HG02763 (cell line): Measurements from ENCODE around the gene ZNF148.

ENCODE experiments used
- ATAC-seq: cut with Tn5 transposase; IDR thresholded peaks from one replicate; pipeline ENCODE4 v1.9.1; 2021; ENCODE audit warnings: mild to moderate bottlenecking, moderate library complexity; ENCODE audit not compliant: unreplicated experiment

Gene ZNF148

GRCh38 chr3:125231895-125232294, 143.2 kb downstream of the ZNF148 start:
- ATAC-seq = no peak

DNA sequence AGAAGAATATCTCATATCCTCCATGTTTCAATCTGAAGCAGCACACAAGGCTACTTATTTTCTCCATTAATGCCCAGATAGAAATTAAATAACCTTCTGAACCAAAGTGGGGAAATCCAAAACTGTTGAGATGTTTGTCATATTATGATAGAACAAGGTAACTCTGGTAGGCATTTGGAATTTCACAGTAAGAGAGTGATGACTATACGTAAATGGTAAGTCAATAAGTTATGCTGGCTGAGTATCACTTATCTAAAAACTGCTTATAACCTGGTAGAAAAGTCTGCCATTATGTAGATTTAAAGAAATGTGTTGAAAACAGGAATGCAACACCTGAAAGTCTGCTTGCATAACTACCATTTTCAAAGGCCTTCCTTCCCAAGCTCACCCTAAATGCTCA, 145.4 kb downstream of the ZNF148 start:
- no peak for ATAC-seq

DNA sequence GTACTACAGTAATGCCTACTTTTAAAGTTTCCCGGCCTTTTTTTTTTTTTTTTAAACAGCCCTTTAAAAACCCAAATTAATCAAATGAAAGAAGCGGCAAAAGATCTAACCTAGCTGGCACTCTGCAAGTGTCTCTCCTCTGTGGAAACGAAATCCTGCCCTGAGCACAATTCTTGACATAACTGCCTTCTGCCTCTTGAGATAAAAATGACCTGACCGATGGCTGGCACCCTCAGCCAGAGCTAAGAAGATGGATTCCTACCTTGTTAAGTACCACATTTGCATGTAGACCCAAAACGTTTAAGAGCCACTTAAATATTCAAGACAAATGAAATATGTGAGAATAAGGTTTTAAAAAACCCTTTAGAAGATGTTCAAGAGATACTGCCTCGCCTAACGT, 146.0 kb downstream of the ZNF148 start:
- ATAC-seq = no peak

GRCh38 chr3:125221831-125222230, 153.3 kb downstream of the ZNF148 start:
- no peak for ATAC-seq

- no peak for ATAC-seq
Observed at GRCh38 chr3:125220727-125221429, 154.2 kb downstream of the ZNF148 start.

- ATAC-seq = no peak
Observed at GRCh38 chr3:125220183-125220582, 154.9 kb downstream of the ZNF148 start.

DNA sequence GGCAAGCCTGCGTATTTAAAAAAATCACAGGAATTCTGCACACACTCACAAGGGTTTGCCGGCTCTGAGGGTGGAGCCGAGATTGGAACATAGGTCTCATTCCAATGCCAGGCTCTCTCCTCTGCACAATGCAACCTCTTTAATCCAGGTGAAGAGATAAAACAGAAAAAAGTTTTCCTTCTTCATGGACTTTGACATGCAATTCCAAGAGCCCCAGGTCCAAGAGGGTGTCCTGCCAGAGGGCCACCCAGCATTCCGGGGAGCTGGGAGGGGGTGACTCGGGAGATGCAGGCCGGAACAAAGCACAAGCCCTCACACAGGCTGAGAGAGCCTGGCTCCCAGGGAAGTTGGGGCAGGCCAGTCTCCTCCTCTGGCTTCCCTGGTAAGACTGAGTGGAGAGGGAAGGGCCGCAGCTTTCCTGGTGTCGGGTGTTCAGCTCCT, 155.8 kb downstream of the ZNF148 start:
- ATAC-seq = no peak

- no peak for ATAC-seq
Observed at GRCh38 chr3:125214738-125215137, 160.4 kb downstream of the ZNF148 start.

GRCh38 chr3:125213946-125214542, 161.1 kb downstream of the ZNF148 start:
- ATAC-seq = no peak

- no peak for ATAC-seq
Observed at GRCh38 chr3:125213364-125213755, 161.8 kb downstream of the ZNF148 start.

- no peak for ATAC-seq
Observed at GRCh38 chr3:125212509-125213363, 162.4 kb downstream of the ZNF148 start, which contains the start of gene SLC12A8. Gene SLC12A8 (minus strand): TSS chr3:125212748. CDS start chr3:125211349, 1,399 bp downstream.

GRCh38 chr3:125212091-125212508, 163.0 kb downstream of the ZNF148 start:
- no peak for ATAC-seq

GRCh38 chr3:125211523-125212090, 163.5 kb downstream of the ZNF148 start:
- ATAC-seq = no peak

- ATAC-seq = no peak
Observed at GRCh38 chr3:125207949-125208568, 167.1 kb downstream of the ZNF148 start.

- ATAC-seq = no peak
Observed at GRCh38 chr3:125207507-125207906, 167.6 kb downstream of the ZNF148 start.

DNA sequence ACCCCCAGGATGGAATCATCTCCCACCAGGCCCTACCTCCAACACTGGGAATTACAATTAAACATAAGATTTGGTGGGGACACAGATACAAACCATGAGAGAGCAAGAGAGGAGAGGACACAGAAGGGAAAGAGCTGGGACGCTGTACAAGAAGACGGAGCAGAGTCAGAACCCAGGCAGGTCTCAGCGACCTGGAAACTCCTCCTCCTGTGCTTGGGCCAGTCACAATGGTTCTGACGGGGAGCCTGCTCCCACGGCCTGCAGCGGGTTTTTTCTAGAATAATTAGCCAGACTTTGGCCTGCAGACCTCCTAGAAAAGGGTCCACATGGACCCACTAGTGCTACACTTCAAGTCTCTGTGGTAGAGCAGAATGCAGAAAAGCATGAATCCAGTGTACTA, 168.2 kb downstream of the ZNF148 start:
- no peak for ATAC-seq

DNA sequence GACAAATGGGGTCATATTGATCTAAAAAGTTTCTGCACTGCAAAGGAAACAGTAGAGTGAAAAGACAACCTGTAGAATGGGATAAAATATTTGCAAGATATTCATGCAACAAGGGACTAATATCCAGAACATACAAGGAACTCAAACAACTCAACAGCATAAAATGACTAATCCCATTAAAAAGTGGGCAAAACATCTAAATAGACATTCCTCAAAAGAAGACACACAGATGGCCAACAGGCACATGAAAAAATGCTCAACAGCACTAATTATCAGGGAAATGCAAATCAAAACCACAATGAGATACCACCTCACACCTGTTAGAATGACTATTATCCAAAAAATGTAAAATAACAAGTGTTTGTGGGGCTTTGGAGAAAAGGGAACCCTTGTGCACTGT, 171.4 kb downstream of the ZNF148 start:
- ATAC-seq = no peak

DNA sequence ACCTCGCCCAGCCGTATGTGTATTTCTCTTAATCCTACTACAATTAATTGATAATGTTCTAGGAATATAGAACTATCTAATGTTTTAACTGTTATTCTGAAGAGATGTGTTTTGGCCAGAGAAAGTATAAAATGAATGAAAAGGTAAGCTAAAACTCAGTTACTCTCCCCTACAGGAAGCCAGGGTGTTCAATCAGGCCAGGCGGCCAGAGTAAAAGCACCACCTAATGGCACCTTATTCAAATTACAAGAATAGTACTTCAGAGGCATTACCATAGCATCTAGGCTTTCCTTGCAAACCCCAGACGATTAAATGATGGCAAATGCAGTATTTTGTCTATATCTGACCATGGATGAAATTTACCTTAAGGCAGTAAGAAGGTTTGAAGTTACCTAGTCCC, 172.9 kb downstream of the ZNF148 start:
- ATAC-seq = no peak

DNA sequence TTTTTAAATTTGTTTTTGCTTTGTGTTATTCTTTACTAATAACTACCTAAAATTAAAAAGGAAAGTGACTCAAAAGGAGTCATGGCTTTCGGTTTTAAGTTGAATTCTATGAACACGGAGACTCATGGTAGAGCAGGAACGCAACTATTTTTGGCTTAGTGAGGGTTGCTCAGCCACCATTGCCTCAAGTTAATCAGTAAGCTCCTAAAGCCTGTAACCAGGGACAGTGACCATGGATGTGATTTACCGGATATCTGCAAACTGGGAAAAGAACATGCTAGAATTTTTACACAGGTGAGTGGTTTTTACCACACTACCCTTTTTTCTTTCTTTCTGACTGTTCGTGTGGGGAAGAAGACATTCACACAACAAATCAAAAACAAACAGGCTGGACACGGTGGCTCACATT, 174.4 kb downstream of the ZNF148 start:
- ATAC-seq = peak; percentile 84

- ATAC-seq = no peak
Observed at GRCh38 chr3:125194849-125195601, 180.1 kb downstream of the ZNF148 start.
